ENCODE data around the gene COLEC11.

The COLEC11 gene

DNA sequence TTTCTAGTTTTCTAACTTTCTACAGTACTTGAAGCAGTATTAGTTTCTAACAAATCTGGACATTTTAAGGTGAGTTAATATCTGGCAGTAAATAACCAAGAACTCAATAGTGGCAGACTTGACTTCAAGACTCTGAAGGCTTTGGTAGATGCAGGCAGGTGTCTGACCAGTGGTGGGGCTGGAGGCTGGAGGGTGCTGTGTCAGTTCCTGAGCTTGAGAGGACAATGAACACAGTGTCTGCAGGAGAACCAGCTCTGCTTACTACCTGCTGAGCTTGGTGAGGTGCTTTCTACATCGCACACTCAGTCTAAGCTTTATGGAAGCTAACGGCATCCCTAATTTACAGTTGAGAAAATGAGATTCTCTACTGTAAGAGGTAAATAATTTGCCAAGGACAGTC, 84.3 kb downstream of the COLEC11 start:
- no peak for DNase-seq

- no peak for DNase-seq
These were observed 84.9 kb downstream of the COLEC11 start for GRCh38 chr2:3679616-3680393.

- no peak for DNase-seq
These were observed 85.8 kb downstream of the COLEC11 start for GRCh38 chr2:3680548-3681345.

- DNase-seq = no peak
These were observed 86.7 kb downstream of the COLEC11 start for GRCh38 chr2:3681625-3682024.

DNA sequence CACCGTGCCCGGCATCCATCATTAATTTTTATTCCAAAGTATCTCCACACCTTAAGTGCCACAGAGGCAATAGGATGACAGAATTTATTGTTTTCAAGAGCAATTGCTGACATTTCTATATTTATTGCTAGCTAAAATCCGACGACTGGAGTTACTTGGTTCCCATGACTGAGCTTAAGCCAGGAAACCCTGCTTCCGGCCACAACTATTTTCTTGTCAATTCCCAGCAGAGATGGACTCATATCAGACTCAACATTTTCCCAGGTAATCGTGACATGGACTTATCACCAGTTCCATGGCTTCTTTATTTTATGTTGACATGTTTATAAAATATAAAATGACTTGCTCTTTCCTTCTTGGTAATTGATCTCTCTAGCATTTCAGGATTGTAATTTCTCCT, 87.9 kb downstream of the COLEC11 start:
- no peak for DNase-seq

DNA sequence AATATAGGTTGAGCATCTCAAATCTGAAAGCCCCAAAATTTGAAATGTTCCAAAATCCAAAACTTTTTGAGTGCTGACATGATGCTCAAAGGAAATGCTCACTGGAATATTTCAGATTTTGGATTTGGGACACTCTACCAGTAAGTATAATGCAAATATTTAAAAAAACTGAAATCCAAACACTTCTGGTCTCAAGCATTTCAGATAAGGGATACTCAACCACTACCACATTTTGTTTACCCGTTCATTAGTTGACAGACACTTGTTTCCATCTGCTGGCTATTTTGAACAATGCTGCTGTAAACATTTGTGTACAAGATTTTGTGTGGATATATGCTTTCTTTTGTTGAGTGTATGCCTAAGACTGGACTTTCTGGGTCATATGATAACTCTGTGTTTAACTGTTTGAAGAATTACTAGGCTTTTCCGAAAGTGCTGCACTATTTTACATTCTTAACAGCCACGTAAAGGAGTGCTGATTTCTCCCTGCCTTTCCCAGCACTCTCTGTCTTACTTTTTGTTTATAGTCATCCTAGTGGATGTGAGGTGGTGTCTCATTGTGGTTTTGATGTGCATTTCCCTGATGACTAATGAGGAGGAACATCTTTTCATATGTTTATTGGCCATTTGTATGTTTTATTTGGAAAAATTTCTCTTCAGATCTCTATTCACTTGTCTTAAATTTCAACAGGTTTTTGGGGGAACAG, 89.0 kb downstream of the COLEC11 start:
- DNase-seq = no peak

DNA sequence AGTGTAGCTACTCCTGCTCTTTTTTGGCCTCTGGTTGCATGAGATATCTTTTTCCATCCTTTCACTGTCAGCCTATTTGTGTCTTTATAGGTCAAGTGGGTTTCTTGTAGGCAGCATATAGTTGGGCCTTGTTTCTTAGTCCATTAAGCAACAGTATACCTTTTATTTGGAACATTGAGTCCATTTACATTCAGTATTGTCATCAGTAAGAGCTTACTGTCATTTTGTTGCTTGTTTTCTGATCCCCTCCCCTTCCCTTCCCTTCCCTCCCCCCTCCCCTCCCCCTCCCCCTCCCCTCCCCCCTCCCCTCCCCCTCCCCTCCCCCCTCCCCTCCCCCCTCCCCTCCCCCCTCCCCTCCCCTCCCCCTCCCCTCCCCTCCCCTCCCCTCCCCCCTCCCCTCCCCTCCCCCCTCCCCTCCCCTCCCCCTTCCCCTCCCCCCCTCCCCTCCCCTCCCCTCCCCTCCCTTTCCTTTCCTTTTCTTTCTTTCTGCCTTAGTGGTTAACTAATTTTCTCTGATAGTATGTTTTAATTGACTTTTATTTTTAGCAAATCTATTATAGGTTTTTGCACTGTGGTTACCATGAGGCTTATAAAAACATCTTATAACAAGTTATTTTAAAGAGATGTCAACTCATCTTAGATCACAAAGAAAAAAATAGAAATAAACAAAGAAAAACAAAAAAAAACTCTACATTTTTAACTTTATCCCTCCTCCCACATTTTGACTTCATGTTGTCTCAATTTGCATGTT, 95.3 kb downstream of the COLEC11 start:
- DNase-seq = no peak

- DNase-seq = peak; percentile 10
These were observed 97.5 kb downstream of the COLEC11 start for GRCh38 chr2:3692375-3692774.

Measured in MV-4-11 (cell line).